Skeletal muscle tissue (tissue), 4 donors: Measurements from ENCODE around the gene SLC7A1. TPM values are rescaled to one million over a fixed set of nuclear protein-coding genes. Genes with fewer than 3 reads are reported as not detected.

ENCODE experiments used
- H3K27ac ChIP-seq: one replicate; pipeline ENCODE4 v1.7.0; 2013; ENCODE audit warnings: mild to moderate bottlenecking, low read depth, low read length, inconsistent platforms
- H3K27me3 ChIP-seq, 3 donors: one replicate each; pipeline ENCODE4 v1.7.0; 2013; ENCODE audit warnings: low read length in 3 of 3; ENCODE audit not compliant: control insufficient read depth in 3 of 3, insufficient read depth in 3 of 3
- H3K36me3 ChIP-seq, 3 donors: one replicate each; pipeline ENCODE4 v1.7.0; 2013; ENCODE audit warnings: low read length in 3 of 3; ENCODE audit not compliant: control insufficient read depth in 3 of 3, insufficient read depth in 3 of 3
- H3K4me1 ChIP-seq, 3 donors: one replicate each; pipeline ENCODE4 v1.7.0; 2013; ENCODE audit warnings: low read length in 3 of 3, mild to moderate bottlenecking in 3 of 3; ENCODE audit not compliant: control insufficient read depth in 3 of 3, insufficient read depth in 3 of 3
- H3K4me3 ChIP-seq, 3 donors: one replicate each; pipeline ENCODE4 v1.7.0; 2013; ENCODE audit warnings: low read length in 3 of 3
- H3K9ac ChIP-seq, 3 donors: one replicate each; pipeline ENCODE4 v1.7.0; 2013; ENCODE audit warnings: low read length in 3 of 3, mild to moderate bottlenecking in 3 of 3, moderate library complexity in 2 of 3, low read depth in 1 of 3
- H3K9me3 ChIP-seq, 3 donors: one replicate each; pipeline ENCODE4 v1.7.0; 2013; ENCODE audit warnings: low read length in 3 of 3; ENCODE audit not compliant: control insufficient read depth in 3 of 3
- total RNA-seq: library from RNA; depleted of rRNA; stranded (reverse); fragments of >200 nt; gene quantifications from one replicate; pipeline ENCODE4 v1.2.3, GENCODE V29; 2014
- donor health status: Osteomylitis.

Gene SLC7A1
- total RNA-seq, 1 donor from 2014 or later, result 4.2 TPM

DNA sequence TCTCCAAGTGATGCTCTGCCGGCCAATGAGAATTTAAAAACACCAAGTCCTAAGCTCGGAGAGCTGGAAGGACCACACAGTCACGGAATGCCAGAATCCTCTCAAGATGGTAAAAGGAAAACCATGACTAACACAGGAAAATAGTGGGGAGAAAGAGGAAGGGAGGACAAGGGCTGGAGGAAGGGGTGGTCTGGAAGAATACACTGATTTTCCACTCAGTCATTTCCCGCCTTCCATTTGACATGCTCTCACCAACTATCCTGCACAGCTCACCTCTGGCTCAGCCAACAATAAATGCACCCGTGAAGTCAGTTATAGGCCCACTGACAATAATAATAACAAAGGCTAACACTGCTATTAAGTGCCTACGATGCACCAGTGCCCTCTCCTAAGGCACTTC is 31.5 kb downstream of the SLC7A1 start:
- H3K4me3 ChIP-seq, result no peak overlapping the region
- no peaks in the 10 kb centered on the region for H3K9me3 ChIP-seq
- H3K9ac ChIP-seq, result no peak overlapping the region
- no peaks in the 10 kb centered on the region for H3K27me3 ChIP-seq
- H3K4me1 ChIP-seq, result no peaks in the 10 kb centered on the region
- no peaks in the 10 kb centered on the region for H3K36me3 ChIP-seq
- no peak overlapping the region for H3K27ac ChIP-seq

DNA sequence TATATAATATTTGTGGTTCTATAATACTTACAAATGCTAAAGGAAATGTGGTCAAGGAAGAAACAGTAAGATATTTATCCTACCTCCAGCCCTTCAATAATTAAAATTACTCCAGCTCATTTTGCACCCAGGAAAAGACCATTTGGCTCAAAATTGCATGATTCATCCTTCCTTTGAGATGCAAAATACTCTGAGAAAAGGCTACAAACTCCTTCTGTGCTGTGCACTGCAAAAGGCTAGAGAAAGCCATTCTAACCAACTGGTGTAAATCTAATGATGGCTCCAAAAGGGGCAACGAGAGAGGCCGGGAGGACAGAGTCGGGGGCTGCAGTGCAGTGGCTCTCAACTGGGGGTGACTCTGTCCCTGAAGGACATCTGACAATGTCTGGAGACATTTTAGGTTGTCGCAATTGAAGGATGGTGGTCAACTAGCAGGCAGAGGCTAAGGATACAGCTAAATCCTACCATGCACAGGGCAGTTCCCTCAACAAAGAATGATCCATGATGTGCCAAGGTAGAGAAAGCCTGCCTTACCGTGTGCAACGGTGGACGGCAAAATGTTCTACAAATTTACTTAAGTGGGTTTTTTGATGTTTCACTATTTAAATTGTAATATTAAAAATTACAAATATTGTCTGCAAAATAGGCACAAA is 32.6 kb downstream of the SLC7A1 start:
- H3K36me3 ChIP-seq, result no peaks in the 10 kb centered on the region
- no peaks in the 10 kb centered on the region for H3K27me3 ChIP-seq
- H3K9ac ChIP-seq, result no peak overlapping the region
- no peak overlapping the region for H3K4me3 ChIP-seq
- no peak overlapping the region for H3K27ac ChIP-seq
- H3K4me1 ChIP-seq, result no peaks in the 10 kb centered on the region
- H3K9me3 ChIP-seq, result no peaks in the 10 kb centered on the region

- Histone ChIP-seq H3K36me3 (no peaks in the 10 kb centered on the region), H3K9me3 (no peaks in the 10 kb centered on the region), H3K4me3 (no peak overlapping the region), H3K27me3 (no peaks in the 10 kb centered on the region), H3K9ac (no peak overlapping the region), H3K27ac (no peak overlapping the region), H3K4me1 (no peaks in the 10 kb centered on the region)
Measured at GRCh38 chr13:29561918-29562317, 33.6 kb downstream of the SLC7A1 start.

GRCh38 chr13:29556742-29557141 is 38.7 kb downstream of the SLC7A1 start:
- Histone ChIP-seq H3K9me3 (no peaks in the 10 kb centered on the region), H3K4me3 (no peak overlapping the region), H3K9ac (no peak overlapping the region), H3K27me3 (no peaks in the 10 kb centered on the region), H3K27ac (no peak overlapping the region), H3K36me3 (peaks cover 0 to 2% (median 0%) of the 10 kb centered on the region in 3 donors), H3K4me1 (no peaks in the 10 kb centered on the region)

DNA sequence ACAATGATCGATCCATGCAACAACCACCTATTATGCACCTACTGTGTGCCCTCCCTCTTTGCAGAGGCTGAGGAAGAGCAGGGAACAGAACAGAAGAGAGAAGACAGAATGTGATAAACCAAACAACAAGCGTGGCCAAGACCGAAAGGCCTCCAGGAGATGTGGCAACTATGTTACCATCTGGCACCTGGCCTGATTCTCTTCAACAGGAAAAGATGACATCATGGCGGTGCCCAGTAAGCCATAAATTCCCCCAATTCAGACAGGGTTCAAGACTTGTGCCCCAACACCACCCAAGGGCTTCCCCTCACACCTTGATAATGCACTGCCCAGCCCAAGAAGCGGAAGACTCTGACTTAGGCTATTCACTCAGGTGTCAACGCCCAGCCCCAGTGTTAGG is 44.3 kb downstream of the SLC7A1 start:
- H3K4me1 ChIP-seq, result peaks cover 0 to 2% (median 0%) of the 10 kb centered on the region in 3 donors
- H3K36me3 ChIP-seq, result peaks cover 0 to 2% (median 0%) of the 10 kb centered on the region in 3 donors
- H3K27ac ChIP-seq, result no peak overlapping the region
- H3K4me3 ChIP-seq, result no peak overlapping the region
- H3K9ac ChIP-seq, result no peak overlapping the region
- no peaks in the 10 kb centered on the region for H3K27me3 ChIP-seq
- H3K9me3 ChIP-seq, result no peaks in the 10 kb centered on the region

- Histone ChIP-seq H3K36me3 (peaks cover 0 to 2% (median 0%) of the 10 kb centered on the region in 3 donors), H3K9me3 (no peaks in the 10 kb centered on the region), H3K4me1 (peaks cover 0 to 2% (median 0%) of the 10 kb centered on the region in 3 donors), H3K27me3 (no peaks in the 10 kb centered on the region), H3K4me3 (no peak overlapping the region), H3K9ac (no peak overlapping the region), H3K27ac (no peak overlapping the region)
Measured at GRCh38 chr13:29550430-29550988, 45.0 kb downstream of the SLC7A1 start.

GRCh38 chr13:29548722-29549121 is 46.8 kb downstream of the SLC7A1 start:
- H3K36me3 ChIP-seq, result peaks cover 0 to 2% (median 0%) of the 10 kb centered on the region in 3 donors
- H3K9me3 ChIP-seq, result no peaks in the 10 kb centered on the region
- H3K9ac ChIP-seq, result no peak overlapping the region
- no peak overlapping the region for H3K27ac ChIP-seq
- peaks cover 0 to 2% (median 0%) of the 10 kb centered on the region in 3 donors for H3K4me1 ChIP-seq
- no peak overlapping the region for H3K4me3 ChIP-seq
- H3K27me3 ChIP-seq, result no peaks in the 10 kb centered on the region

DNA sequence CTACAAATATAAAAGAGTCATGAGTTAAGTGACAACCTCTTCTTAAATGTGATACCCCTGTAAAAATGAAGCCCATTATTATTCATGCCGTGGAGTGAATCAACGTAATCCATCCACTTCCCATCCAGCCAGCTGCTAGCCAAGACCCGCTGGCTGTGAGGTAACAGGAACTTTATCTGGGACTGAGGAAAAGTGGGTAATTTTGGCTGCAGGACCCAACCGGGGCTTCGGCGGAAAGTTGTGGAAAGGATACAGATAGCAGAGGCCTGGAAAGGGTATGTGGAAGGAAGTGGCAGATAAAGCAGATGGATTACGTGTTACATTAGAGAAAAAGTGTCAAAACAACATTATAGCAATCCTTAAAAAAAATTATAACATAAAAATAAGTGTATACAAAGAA is 48.3 kb downstream of the SLC7A1 start:
- Histone ChIP-seq H3K27me3 (no peaks in the 10 kb centered on the region), H3K9me3 (no peaks in the 10 kb centered on the region), H3K27ac (no peak overlapping the region), H3K4me1 (peaks cover 0 to 2% (median 0%) of the 10 kb centered on the region in 3 donors), H3K36me3 (no peaks in the 10 kb centered on the region), H3K4me3 (no peak overlapping the region), H3K9ac (no peak overlapping the region)

DNA sequence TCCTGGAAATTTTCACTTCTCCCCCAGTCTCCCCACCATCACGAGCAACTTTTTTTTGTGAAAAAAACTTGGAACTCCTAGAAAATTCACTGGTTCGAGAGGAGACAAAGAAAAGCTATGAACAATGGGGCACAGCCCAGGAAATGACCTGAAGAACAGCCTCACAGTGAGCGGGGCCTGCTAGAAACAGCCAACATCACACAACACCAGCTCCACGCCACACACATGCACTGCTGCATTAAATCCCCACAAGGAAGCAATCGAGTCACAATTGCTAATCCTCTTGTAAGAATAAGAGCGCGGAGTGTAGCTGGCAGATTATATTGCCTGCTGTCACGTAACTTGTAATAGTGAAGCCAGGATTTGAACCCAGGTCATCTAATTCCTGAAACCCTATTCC is 48.8 kb downstream of the SLC7A1 start:
- H3K27me3 ChIP-seq, result no peaks in the 10 kb centered on the region
- no peaks in the 10 kb centered on the region for H3K36me3 ChIP-seq
- no peak overlapping the region for H3K4me3 ChIP-seq
- no peaks in the 10 kb centered on the region for H3K9me3 ChIP-seq
- H3K27ac ChIP-seq, result no peak overlapping the region
- peaks cover 0 to 2% (median 0%) of the 10 kb centered on the region in 3 donors for H3K4me1 ChIP-seq
- no peak overlapping the region for H3K9ac ChIP-seq

- Histone ChIP-seq H3K9me3 (no peaks in the 10 kb centered on the region), H3K27ac (no peak overlapping the region), H3K4me1 (peaks cover 0 to 2% (median 0%) of the 10 kb centered on the region in 3 donors), H3K27me3 (no peaks in the 10 kb centered on the region), H3K36me3 (no peaks in the 10 kb centered on the region), H3K9ac (no peak overlapping the region), H3K4me3 (no peak overlapping the region)
Measured at GRCh38 chr13:29545988-29546387, 49.5 kb downstream of the SLC7A1 start.
